RWPE1 (cell line): ENCODE measurements around the gene FRRS1.
"Not testable (repeated sequence)": the region's sequence is repeated elsewhere in the genome, so short reads cannot be mapped to it uniquely, and the experiment has no call there.

Source experiments
- CTCF ChIA-PET: fragments of 350-600 bp; sonication (Branson Sonifier 250); formaldehyde crosslinking; extraction: SDS; loops from one replicate; lab custom pipeline; 2021; lab: Yijun Ruan, JAX
- POLR2A ChIA-PET: fragments of 400-600 bp; formaldehyde crosslinking; extraction: SDS; loops from one replicate; lab custom pipeline; 2020; ENCODE audit warnings: antibody characterized with exemption; ENCODE audit not compliant: low non-redundant PET; lab: Yijun Ruan, JAX
- DNase-seq: peaks from one replicate; pipeline ENCODE4 v3.0.0; 2012; ENCODE audit warnings: low spot score
- H3K27ac ChIP-seq: fragments of 450-650 bp; 2 replicates; pipeline ENCODE4 v1.5.1; 2017
- CTCF ChIP-seq: fragments of 450-650 bp; conservative IDR thresholded peaks from 2 replicates; pipeline ENCODE4 v1.5.1; 2017; ENCODE audit warnings: low read depth, mild to moderate bottlenecking

Gene FRRS1

GRCh38 chr1:99761774-99762173 lies 4.7 kb downstream of the FRRS1 start:
- CTCF ChIA-PET: no interaction called here
- TF ChIP-seq CTCF: no peak
- H3K27ac ChIP-seq: no peak overlapping the region
- no peak for DNase-seq
- POLR2A ChIA-PET: no interaction called here

- CTCF ChIA-PET: no interaction called here
- POLR2A ChIA-PET: no interaction called here
- no peak overlapping the region for H3K27ac ChIP-seq
- no peak for TF ChIP-seq CTCF
- DNase-seq: no peak
These were observed 6.8 kb downstream of the FRRS1 start for GRCh38 chr1:99759518-99760160.

GRCh38 chr1:99758686-99759517 lies 7.5 kb downstream of the FRRS1 start:
- DNase-seq, H3K27ac ChIP-seq, POLR2A ChIA-PET: not testable (repeated sequence)
- CTCF ChIA-PET: interaction anchor here (0.5 kb wide), 1 partner anchor 111 kb away, joined by 8 read pairs; no protein-coding TSS in a partner anchor

- ChIA-PET CTCF (no interaction called here), POLR2A (no interaction called here)
- TF ChIP-seq CTCF: no peak
- no peak overlapping the region for H3K27ac ChIP-seq
- no peak for DNase-seq
These were observed 8.3 kb downstream of the FRRS1 start for GRCh38 chr1:99758073-99758511.

- DNase-seq: peak; percentile 55
- POLR2A ChIA-PET: no interaction called here
- H3K27ac ChIP-seq: no peak overlapping the region
- CTCF ChIA-PET: interaction anchor here (0.7 kb wide), 1 partner anchor 13 kb away, joined by 7 read pairs; no protein-coding TSS in a partner anchor
- no peak for TF ChIP-seq CTCF
These were observed 9.8 kb downstream of the FRRS1 start for GRCh38 chr1:99756598-99756997.

GRCh38 chr1:99755664-99756063 lies 10.8 kb downstream of the FRRS1 start:
- TF ChIP-seq CTCF: no peak
- no peak overlapping the region for H3K27ac ChIP-seq
- CTCF ChIA-PET: interaction anchor here (0.6 kb wide), 2 partner anchors 27 to 1142 kb away, joined by 3 read pairs; no protein-coding TSS in a partner anchor
- no peak for DNase-seq
- POLR2A ChIA-PET: no interaction called here
